ENCODE results near the gene CYP2S1. TPM values are rescaled to one million over a fixed set of nuclear protein-coding genes. Genes with fewer than 3 reads are reported as not detected.
"Not testable (repeated sequence)": the region's sequence is repeated elsewhere in the genome, so short reads cannot be mapped to it uniquely, and the experiment has no call there.

The CYP2S1 gene
- total and polyA plus RNA-seq, 2 experiments from 2014 or later: not detected

DNA sequence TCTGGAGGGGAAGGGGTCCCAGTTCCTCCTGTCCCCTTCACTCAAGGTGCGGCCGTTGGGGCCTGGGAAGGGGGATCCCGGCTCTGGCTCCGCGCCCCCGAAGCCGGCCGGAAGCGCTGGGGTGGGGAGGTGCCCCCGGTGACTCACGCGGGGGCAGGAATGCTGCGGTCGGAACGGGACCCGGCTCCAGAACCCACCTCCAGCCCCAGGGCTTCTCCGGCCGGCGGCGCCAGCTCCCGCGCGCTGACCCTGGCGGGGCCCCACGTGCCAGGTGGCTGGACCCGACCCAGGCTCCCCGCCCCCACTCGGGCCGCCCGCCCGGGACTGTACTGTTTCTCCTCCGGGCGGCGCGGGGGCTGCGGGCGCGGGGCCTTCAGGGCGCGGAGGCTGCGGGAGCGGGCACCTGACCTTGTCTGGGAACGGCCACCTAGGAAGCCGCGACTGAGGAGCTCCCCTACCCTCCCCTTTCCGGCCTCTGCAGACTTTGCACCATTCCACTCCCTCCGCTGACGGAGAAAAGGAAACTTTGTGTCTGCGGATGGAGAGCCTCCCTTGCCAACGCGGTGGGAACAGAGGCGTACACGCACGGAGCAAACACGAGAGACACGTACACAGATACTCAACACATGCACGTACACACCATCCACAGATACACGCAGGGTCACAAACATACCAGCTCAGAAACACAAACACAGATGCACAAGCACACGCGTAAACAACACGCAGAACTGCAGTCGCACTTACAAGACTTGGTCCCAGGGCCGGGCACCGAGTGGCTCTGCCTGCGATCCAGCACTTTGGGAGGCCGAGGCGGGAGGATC, 33.2 kb downstream of the CYP2S1 start:
- TF ChIP-seq EZH2 (IDR thresholded peaks at IDR 0.05; ENCODE audit: insufficient read depth, poor library complexity, severe bottlenecking) (no peak), EZH2phosphoT487 (IDR thresholded peaks at IDR 0.05; ENCODE audit: insufficient read depth, low read depth) (no peak)
- H3K9ac ChIP-seq: peak overlapping the region; percentile 76
- peak overlapping the region; percentile 56 for H3K4me3 ChIP-seq
- H3K4me1 ChIP-seq (ENCODE audit: insufficient read depth): peaks cover 58% of the 10 kb centered on the region
- H3K4me2 ChIP-seq (ENCODE audit: unreplicated experiment): peak overlapping the region; percentile 74
- no peaks in the 10 kb centered on the region for H3K9me2 ChIP-seq (ENCODE audit: insufficient read depth)
- H3K27ac ChIP-seq: peak overlapping the region; percentile 92
- DNase-seq: peak; percentile 96
- H3K27me3 ChIP-seq (replicated peaks; ENCODE audit: insufficient read depth): no peaks in the 10 kb centered on the region
- 7 to 10% methylated on average over 44 to 57 of the region's 67 CpGs for WGBS, 2 experiments (ENCODE audit: low coverage in 1 of 2, low lambda C conversion rate in 2 of 2, missing lambda C conversion rate in 2 of 2)
- no peaks in the 10 kb centered on the region for H3K9me3 ChIP-seq (ENCODE audit: low read depth)
- H3K36me3 ChIP-seq (ENCODE audit: low read depth): peaks cover 46% of the 10 kb centered on the region
- no peak overlapping the region for H2AFZ ChIP-seq
- peaks cover 72% of the 10 kb centered on the region for H3F3A ChIP-seq (ENCODE audit: insufficient read depth)
- in situ Hi-C loops (cut with MboI): no loop called here
- H3K79me2 ChIP-seq (ENCODE audit: insufficient read depth): peaks cover 86% of the 10 kb centered on the region
- H4K20me1 ChIP-seq (ENCODE audit: insufficient read depth): no peaks in the 10 kb centered on the region

DNA sequence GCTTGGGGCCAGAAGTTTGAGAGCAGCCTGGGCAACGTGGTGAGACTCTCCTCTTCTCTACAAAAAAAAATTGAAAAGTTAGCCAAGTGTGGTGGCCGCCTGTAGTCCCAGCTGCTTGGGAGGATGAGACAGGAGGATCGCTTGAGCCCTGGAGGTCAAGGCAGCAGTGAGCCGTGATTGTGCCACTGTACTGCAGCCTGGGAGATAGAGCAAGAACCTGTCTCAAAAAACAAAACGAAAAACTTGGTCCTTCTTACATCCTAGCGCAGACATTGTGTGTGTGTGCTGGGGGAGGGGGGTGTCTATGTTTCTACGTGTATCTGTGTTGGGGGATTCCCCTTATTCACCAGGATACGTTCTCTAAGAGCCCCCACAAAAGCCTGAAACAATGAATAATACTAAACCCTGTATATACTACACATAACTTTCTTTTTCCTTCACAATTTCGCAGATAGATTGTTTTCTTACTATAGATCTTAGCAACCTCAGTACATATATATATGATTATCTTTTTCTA, 33.9 kb downstream of the CYP2S1 start:
- H3K79me2 ChIP-seq (ENCODE audit: insufficient read depth): peaks cover 86% of the 10 kb centered on the region
- H3K4me3 ChIP-seq: peak overlapping the region; percentile 56
- H3K36me3 ChIP-seq (ENCODE audit: low read depth): peaks cover 51% of the 10 kb centered on the region
- in situ Hi-C loops (cut with MboI): no loop called here
- DNase-seq: no peak
- H4K20me1 ChIP-seq (ENCODE audit: insufficient read depth): no peaks in the 10 kb centered on the region
- no peaks in the 10 kb centered on the region for H3K9me2 ChIP-seq (ENCODE audit: insufficient read depth)
- H3K4me2 ChIP-seq (ENCODE audit: unreplicated experiment): peak overlapping the region; percentile 70
- no peaks in the 10 kb centered on the region for H3K9me3 ChIP-seq (ENCODE audit: low read depth)
- H3K9ac ChIP-seq: peak overlapping the region; percentile 76
- H3K27me3 ChIP-seq (replicated peaks; ENCODE audit: insufficient read depth): no peaks in the 10 kb centered on the region
- TF ChIP-seq EZH2phosphoT487 (IDR thresholded peaks at IDR 0.05; ENCODE audit: insufficient read depth, low read depth) (no peak), EZH2 (IDR thresholded peaks at IDR 0.05; ENCODE audit: insufficient read depth, poor library complexity, severe bottlenecking) (no peak)
- 77 to 81% methylated on average over 9 of the region's 9 CpGs for WGBS, 2 experiments (ENCODE audit: low coverage in 1 of 2, low lambda C conversion rate in 2 of 2, missing lambda C conversion rate in 2 of 2)
- H3K4me1 ChIP-seq (ENCODE audit: insufficient read depth): peaks cover 51% of the 10 kb centered on the region
- H3F3A ChIP-seq (ENCODE audit: insufficient read depth): peaks cover 74% of the 10 kb centered on the region
- H2AFZ ChIP-seq: no peak overlapping the region
- H3K27ac ChIP-seq: peak overlapping the region; percentile 92

DNA sequence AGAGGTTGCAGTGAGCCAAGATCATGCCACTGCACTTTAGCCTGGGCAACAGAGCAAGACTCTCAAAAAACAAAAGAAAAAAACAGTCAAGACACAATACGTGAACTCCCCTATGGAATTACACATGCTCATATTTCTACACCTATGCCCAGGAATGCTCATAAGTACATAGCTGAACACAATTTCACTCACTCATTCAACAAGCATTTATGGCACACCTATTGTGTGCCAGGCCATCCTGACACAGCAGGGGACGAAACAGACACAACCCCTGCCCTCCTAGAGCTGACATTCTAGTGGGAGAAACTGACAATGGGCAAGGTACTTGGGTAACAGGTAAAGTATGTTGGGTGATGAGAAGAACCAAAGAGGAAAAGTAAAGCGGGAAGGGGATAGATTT, 35.5 kb downstream of the CYP2S1 start:
- Histone ChIP-seq H3K79me2 (ENCODE audit: insufficient read depth) (peaks cover 89% of the 10 kb centered on the region), H3K36me3 (ENCODE audit: low read depth) (peaks cover 64% of the 10 kb centered on the region), H3K9me2 (ENCODE audit: insufficient read depth) (no peaks in the 10 kb centered on the region)

DNA sequence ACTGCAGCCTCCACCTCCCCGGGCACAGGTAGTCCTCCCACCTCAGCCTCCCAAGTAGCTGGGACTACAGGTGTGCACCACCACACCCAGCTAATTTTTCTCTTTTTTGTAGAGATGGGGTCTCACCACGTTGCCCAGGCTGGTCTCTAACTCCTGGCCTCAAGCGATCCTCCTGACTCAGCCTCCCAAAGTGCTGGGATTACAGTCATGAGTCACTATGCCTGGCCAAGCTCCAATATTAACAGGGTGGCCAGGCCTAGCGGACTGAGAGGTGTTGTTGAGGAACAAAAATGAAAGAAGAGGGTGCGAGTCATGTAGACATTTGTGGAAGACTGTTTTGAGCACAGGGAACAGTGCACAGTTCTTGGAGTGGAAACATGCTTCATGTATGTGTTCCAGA, 36.3 kb downstream of the CYP2S1 start:
- H3K9ac ChIP-seq; H3K27me3 ChIP-seq (replicated peaks; ENCODE audit: insufficient read depth); H3K9me2 ChIP-seq (ENCODE audit: insufficient read depth); H4K20me1 ChIP-seq (ENCODE audit: insufficient read depth); H3K4me2 ChIP-seq (ENCODE audit: unreplicated experiment); H3K9me3 ChIP-seq (ENCODE audit: low read depth); H3K4me3 ChIP-seq; in situ Hi-C loops (cut with MboI); H2AFZ ChIP-seq: not testable (repeated sequence)
- peaks cover 71% of the 10 kb centered on the region for H3F3A ChIP-seq (ENCODE audit: insufficient read depth)
- H3K36me3 ChIP-seq (ENCODE audit: low read depth): peaks cover 72% of the 10 kb centered on the region
- H3K4me1 ChIP-seq (ENCODE audit: insufficient read depth): peaks cover 31% of the 10 kb centered on the region
- H3K27ac ChIP-seq: peak overlapping the region; percentile 22
- WGBS, 2 experiments (ENCODE audit: low coverage in 1 of 2, low lambda C conversion rate in 2 of 2, missing lambda C conversion rate in 2 of 2): 64 to 68% methylated on average over 5 of the region's 5 CpGs
- peaks cover 89% of the 10 kb centered on the region for H3K79me2 ChIP-seq (ENCODE audit: insufficient read depth)
- peak; percentile 64 for DNase-seq

More for the DNA sequence above, 35.5 kb downstream of the CYP2S1 start:
- Histone ChIP-seq H3K9ac (no peak overlapping the region), H3K4me1 (ENCODE audit: insufficient read depth) (peaks cover 37% of the 10 kb centered on the region), H3K9me3 (ENCODE audit: low read depth) (no peaks in the 10 kb centered on the region), H2AFZ (no peak overlapping the region), H3F3A (ENCODE audit: insufficient read depth) (peaks cover 72% of the 10 kb centered on the region), H3K27me3 (replicated peaks; ENCODE audit: insufficient read depth) (no peaks in the 10 kb centered on the region), H3K4me2 (ENCODE audit: unreplicated experiment) (no peak overlapping the region), H4K20me1 (ENCODE audit: insufficient read depth) (no peaks in the 10 kb centered on the region), H3K4me3 (no peak overlapping the region), H3K27ac (peak overlapping the region; percentile 3; the same call in 1 of the 2 replicates)
- in situ Hi-C loops (cut with MboI): no loop called here
- WGBS, 2 experiments (ENCODE audit: low coverage in 1 of 2, low lambda C conversion rate in 2 of 2, missing lambda C conversion rate in 2 of 2): 85 to 91% methylated on average over 3 of the region's 3 CpGs
- TF ChIP-seq EZH2 (IDR thresholded peaks at IDR 0.05; ENCODE audit: insufficient read depth, poor library complexity, severe bottlenecking) (no peak), EZH2phosphoT487 (IDR thresholded peaks at IDR 0.05; ENCODE audit: insufficient read depth, low read depth) (no peak)
- no peak for DNase-seq

Measured in GM23248 (cell line).